Measurements from ENCODE around the gene SPATA46.

The SPATA46 gene

GRCh38 chr1:162390396-162391185 is 13.9 kb upstream of the SPATA46 start:
- no peak for DNase-seq

GRCh38 chr1:162389971-162390370 is 13.3 kb upstream of the SPATA46 start:
- no peak for DNase-seq

- DNase-seq = peak; percentile 22
Measured at GRCh38 chr1:162389021-162389818, 12.6 kb upstream of the SPATA46 start.

GRCh38 chr1:162388615-162389014 is 12.0 kb upstream of the SPATA46 start:
- no peak for DNase-seq

GRCh38 chr1:162388083-162388594 is 11.5 kb upstream of the SPATA46 start:
- DNase-seq = no peak

- DNase-seq = no peak
Measured at GRCh38 chr1:162387226-162388082, 10.8 kb upstream of the SPATA46 start.

- no peak for DNase-seq
Measured at GRCh38 chr1:162386292-162387225, 9.9 kb upstream of the SPATA46 start.

- DNase-seq = no peak
Measured at GRCh38 chr1:162385702-162386101, 9.0 kb upstream of the SPATA46 start.

- DNase-seq = no peak
Measured at GRCh38 chr1:162385280-162385623, 8.6 kb upstream of the SPATA46 start.

- no peak for DNase-seq
Measured at GRCh38 chr1:162384601-162385279, 8.1 kb upstream of the SPATA46 start.

- no peak for DNase-seq
Measured at GRCh38 chr1:162384116-162384515, 7.5 kb upstream of the SPATA46 start.

- DNase-seq = no peak
Measured at GRCh38 chr1:162383516-162383915, 6.9 kb upstream of the SPATA46 start.

GRCh38 chr1:162383091-162383490 is 6.4 kb upstream of the SPATA46 start:
- DNase-seq = no peak

GRCh38 chr1:162381941-162382750 is 5.5 kb upstream of the SPATA46 start:
- DNase-seq = no peak

- DNase-seq = no peak
Measured at GRCh38 chr1:162381383-162381782, 4.7 kb upstream of the SPATA46 start, which contains the start of gene C1orf226. Gene C1orf226, plus strand, starts transcription at chr1:162381728. Its CDS starts 174 bp downstream, at chr1:162381902.

GRCh38 chr1:162380061-162380846 is 3.6 kb upstream of the SPATA46 start:
- DNase-seq = no peak

- no peak for DNase-seq
Measured at GRCh38 chr1:162375463-162375862, 1.2 kb downstream of the SPATA46 start.

- DNase-seq = no peak
Measured at GRCh38 chr1:162374406-162374805, 2.2 kb downstream of the SPATA46 start.

- no peak for DNase-seq
Measured at GRCh38 chr1:162373541-162374260, 3.0 kb downstream of the SPATA46 start.

All from NCI-H524 treated with DMSO at 0.1 percent for 48 hours (cell line).